Measurements from ENCODE around the gene ABCA3.

ABCA3 gene

DNA sequence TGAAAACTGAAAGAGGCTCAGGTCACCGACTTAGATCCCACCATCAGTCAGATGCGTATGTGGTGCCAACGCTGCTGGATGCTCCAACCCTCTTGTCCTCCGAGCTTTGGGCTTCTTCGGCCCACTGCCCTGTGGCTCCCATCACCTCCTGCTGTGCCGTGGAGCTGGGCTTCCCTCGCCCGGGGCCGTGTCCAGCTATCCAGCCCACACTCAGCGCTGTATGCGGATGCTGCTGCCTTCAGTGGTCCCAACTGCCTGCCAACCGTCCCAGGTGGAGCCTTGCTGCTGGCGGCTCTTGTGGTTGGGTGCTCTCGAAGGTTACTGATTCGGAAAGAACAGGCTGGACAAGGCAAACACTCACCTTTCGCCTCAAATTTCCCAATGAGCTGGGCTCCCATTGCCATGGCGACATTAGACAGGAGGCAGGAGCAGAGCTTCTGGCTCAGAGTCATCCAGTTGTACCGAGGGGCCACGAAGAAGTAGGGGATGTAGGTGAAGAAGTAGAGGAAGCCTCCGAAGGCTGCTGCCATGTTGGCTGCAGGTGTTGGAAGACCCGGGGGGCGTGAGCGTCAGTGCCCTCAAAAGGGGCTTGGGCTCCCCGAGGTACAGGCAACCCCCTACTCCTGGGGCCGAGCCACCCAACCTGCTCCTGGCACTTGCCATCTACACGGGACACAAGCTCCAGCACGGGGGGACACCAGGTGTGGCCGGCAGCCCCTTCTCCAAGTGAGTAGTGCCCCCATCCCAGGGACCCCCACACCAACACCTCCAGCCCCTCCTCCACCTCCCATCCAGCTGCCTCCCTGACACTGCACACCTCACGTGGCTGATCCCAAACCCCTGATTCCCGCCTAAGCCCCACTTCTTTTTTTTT is 32.2 kb downstream of the ABCA3 start:
- TF ChIP-seq, protein P1, sequence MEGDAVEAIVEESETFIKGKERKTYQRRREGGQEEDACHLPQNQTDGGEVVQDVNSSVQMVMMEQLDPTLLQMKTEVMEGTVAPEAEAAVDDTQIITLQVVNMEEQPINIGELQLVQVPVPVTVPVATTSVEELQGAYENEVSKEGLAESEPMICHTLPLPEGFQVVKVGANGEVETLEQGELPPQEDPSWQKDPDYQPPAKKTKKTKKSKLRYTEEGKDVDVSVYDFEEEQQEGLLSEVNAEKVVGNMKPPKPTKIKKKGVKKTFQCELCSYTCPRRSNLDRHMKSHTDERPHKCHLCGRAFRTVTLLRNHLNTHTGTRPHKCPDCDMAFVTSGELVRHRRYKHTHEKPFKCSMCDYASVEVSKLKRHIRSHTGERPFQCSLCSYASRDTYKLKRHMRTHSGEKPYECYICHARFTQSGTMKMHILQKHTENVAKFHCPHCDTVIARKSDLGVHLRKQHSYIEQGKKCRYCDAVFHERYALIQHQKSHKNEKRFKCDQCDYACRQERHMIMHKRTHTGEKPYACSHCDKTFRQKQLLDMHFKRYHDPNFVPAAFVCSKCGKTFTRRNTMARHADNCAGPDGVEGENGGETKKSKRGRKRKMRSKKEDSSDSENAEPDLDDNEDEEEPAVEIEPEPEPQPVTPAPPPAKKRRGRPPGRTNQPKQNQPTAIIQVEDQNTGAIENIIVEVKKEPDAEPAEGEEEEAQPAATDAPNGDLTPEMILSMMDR (IDR thresholded peaks at IDR 0.05; ENCODE audit: low read depth, low read length) = no peak

DNA sequence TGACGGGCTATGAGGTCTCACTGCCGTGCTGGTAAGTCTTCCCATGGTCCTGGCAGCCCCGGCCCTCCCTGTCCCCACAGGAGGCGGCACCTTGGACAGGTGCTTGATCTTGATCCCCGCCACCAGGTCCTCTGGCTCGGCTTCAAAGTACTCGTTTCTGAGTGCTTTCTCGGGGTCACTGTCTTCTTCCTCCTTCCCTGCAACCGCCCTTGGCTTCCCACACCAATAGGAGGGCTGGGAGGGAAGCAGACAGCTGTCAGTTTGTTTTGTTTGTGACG is 40.7 kb downstream of the ABCA3 start:
- TF ChIP-seq, protein P1 (IDR thresholded peaks at IDR 0.05; ENCODE audit: low read depth, low read length) = no peak
- no peak overlapping the region for H3K4me3 ChIP-seq (ENCODE audit: low read depth, low read length)

More for the DNA sequence above, 32.2 kb downstream of the ABCA3 start:
- H3K4me3 ChIP-seq (ENCODE audit: low read depth, low read length) = no peak overlapping the region

DNA sequence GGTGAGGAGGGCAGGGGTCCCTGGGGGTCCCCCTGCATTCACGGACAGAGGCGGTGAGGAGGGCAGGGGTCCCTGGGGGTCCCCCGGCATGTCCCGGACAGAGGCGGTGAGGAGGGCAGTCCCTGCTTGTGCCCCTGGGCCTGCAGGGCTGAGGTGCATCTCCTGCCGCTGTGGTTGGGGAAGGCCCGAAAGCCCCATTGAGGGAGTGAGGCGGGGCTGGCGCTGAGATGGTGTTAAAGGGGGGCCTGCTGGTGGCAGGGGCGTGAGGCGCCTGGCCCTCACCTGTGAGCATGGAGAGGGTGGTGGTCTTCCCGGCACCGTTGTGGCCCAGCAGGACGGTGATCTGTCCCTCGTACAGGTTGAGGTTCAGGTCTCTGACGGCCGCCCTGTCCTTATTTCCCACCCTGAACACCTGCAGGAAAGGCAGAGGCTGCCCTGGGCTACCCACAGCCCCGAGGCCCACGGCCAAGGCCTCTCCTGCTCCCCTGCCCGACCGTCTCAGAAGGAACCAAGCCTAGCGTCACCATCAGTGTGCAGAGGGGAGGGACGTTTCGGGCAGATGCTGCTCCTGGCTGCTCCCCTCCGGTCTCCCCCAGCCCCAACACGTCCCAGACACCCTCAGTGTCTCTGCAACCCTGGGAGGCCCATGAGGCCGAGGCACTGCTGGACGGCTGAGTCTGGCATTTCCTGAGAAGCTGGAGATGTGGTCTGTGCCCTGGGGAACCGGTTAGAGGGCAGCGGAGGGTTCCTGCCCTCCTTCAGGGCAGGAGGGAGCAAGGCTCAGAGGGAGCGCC is 41.2 kb downstream of the ABCA3 start:
- TF ChIP-seq, protein P1 (IDR thresholded peaks at IDR 0.05; ENCODE audit: low read depth, low read length) = no peak
- H3K4me3 ChIP-seq (ENCODE audit: low read depth, low read length) = no peak overlapping the region

DNA sequence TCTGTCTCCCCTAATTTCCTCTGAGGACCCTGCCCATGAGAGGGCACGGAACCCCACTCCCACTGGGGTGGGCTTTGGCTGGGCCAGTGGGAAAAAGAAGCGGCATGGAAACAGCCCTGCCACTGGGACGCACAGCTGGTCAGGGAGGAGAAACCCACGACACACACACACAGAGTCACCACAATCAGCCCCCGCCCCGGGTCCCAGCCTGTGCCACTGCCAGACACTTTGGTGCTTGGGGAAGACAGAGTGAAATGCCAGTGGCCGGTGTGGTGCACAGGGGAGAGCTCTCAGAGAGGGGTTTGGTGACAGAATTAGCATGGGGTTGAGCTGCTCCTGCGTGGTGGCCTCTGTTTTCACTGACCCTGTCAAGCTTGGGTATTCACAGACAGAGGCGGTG is 41.9 kb downstream of the ABCA3 start:
- TF ChIP-seq, protein P1 (IDR thresholded peaks at IDR 0.05; ENCODE audit: low read depth, low read length) = no peak
- no peak overlapping the region for H3K4me3 ChIP-seq (ENCODE audit: low read depth, low read length)

DNA sequence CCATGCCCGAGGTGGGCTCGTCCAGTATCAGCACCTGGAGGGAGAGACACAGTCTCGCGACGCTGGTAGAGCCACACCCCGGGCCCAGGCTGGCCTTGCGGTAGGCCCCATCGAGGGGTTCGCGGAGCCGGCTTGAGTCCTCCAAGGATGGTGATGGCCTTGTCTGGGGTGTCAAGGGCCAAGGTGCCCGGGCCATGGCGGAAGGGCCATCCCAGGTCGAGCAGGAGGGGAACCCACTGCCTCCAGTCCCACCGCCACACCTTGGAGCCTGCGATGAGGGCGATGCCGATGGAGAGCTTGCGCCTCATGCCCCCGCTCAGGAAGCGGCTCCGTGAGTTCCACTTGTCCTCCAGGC is 43.0 kb downstream of the ABCA3 start:
- TF ChIP-seq, protein P1 (IDR thresholded peaks at IDR 0.05; ENCODE audit: low read depth, low read length) = no peak
- H3K4me3 ChIP-seq (ENCODE audit: low read depth, low read length) = no peak overlapping the region

DNA sequence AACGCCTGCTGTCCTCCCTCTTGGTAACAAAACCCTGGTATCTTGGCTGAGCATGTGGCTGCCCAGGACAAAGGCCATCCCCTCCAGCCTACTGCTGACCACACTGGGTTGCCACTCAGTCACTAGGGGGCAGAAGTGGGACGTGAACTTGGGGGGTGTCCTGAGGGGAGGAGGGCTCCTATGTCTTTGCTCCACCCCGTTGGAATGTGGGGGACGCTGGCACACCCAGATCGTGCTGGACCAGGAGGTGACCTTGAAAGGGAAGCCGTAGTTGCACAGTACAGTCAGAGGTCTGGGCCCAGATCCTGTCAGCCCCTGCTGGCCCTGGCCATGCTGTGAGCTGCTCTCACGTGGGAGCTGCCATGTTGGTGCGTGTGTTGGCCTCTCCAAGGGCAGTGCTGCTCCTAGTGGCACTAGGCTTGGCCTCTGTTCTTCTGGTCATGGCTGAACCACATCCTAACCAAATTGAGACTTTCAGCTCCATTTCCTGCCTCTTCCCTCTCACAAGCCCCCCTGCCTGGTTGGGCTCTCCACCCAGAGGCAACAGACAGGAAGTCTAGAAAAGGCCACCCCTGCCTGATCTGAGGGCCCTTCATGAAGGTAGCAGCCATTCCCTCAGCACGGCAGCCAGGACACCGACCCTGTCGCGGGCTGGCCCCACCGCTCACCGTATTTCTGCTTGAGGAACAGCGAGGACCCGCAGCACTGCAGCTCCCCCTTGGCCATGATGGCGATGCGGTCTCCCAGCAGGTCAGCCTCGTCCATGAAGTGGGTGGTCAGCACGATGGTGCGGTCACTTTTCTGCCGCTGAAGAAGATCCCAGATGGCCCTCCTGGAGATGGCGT is 43.6 kb downstream of the ABCA3 start:
- TF ChIP-seq, protein P1 (IDR thresholded peaks at IDR 0.05; ENCODE audit: low read depth, low read length) = peak; percentile 33; the same call in 1 of the 2 replicates
- no peak overlapping the region for H3K4me3 ChIP-seq (ENCODE audit: low read depth, low read length)

Data from WI38 (cell line).